H1 (cell line): ENCODE measurements around the gene MUC7. TPM values are rescaled to one million over a fixed set of nuclear protein-coding genes. Genes with fewer than 3 reads are reported as not detected.

Source experiments
- CTCF ChIA-PET: fragments of 300-600 bp; sonication (Branson Sonifier 250); formaldehyde crosslinking; loops from one replicate; lab custom pipeline; 2021; ENCODE audit not compliant: partially characterized antibody; lab: Charles Lee
- POLR2A ChIA-PET: fragments of 300-600 bp; sonication (Branson Sonifier 250); formaldehyde crosslinking; loops from one replicate; lab custom pipeline; 2021; ENCODE audit warnings: inconsistent platforms; ENCODE audit not compliant: partially characterized antibody; lab: Charles Lee
- DNase-seq, 2 experiments: peaks; one replicate each; pipeline versions ENCODE4 v3.0.0 to v3.0.0-alpha.2; 2010 to 2022; ENCODE audit warnings: low spot score in 2 of 2, low read depth in 1 of 2, mixed read lengths in 1 of 2
- FAIRE-seq: peaks from 2 replicates; lab custom pipeline; 2011; peaks lifted over from hg19 to GRCh38; lab: Jason Lieb, UNC
- H2AFZ ChIP-seq: 2 replicates; pipeline ENCODE4 v1.8.1; 2012; ENCODE audit warnings: low read length, inconsistent platforms
- H2AK5ac ChIP-seq: 2 replicates; pipeline ENCODE4 v1.6.1; 2013; ENCODE audit warnings: low read depth, low read length
- H2BK120ac ChIP-seq: replicated peaks from 2 replicates; pipeline ENCODE3; 2013; ENCODE audit warnings: low read depth, low read length, inconsistent platforms
- H2BK12ac ChIP-seq: 2 replicates; pipeline ENCODE4 v1.6.1; 2013; ENCODE audit warnings: low read depth, low read length
- H2BK15ac ChIP-seq: 2 replicates; pipeline ENCODE4 v1.6.1; 2013; ENCODE audit warnings: low read length
- H2BK20ac ChIP-seq: 2 replicates; pipeline ENCODE4 v1.6.1; 2013; ENCODE audit warnings: low read length
- H2BK5ac ChIP-seq: 2 replicates; pipeline ENCODE4 v1.6.1; 2013; ENCODE audit warnings: low read depth, low read length
- H3K14ac ChIP-seq: 2 replicates; pipeline ENCODE4 v1.6.1; 2013; ENCODE audit warnings: inconsistent platforms; ENCODE audit not compliant: insufficient read length
- H3K18ac ChIP-seq: 2 replicates; pipeline ENCODE4 v1.6.1; 2013; ENCODE audit warnings: low read length; ENCODE audit errors: extremely low read depth
- H3K23ac ChIP-seq: 2 replicates; pipeline ENCODE4 v1.6.1; 2013; ENCODE audit warnings: inconsistent platforms; ENCODE audit not compliant: insufficient read length
- H3K23me2 ChIP-seq: 2 replicates; pipeline ENCODE4 v1.6.1; 2013; ENCODE audit warnings: low read depth, low read length
- H3K27ac ChIP-seq: 2 replicates; pipeline ENCODE4 v1.6.1; 2011; ENCODE audit warnings: low read depth, low read length, inconsistent platforms
- H3K27me3 ChIP-seq, 4 experiments: replicated peaks in 1 of 4; 1 replicate in 1 of 4; 2 replicates in 3 of 4; pipeline versions ENCODE4 v1.6.1 to v1.8.1; 2011 to 2013; ENCODE audit warnings: low read length in 3 of 4, mild to moderate bottlenecking in 3 of 4, inconsistent platforms in 2 of 4, mixed read lengths in 2 of 4, moderate library complexity in 1 of 4; ENCODE audit not compliant: control insufficient read depth in 3 of 4, insufficient read depth in 3 of 4; ENCODE audit errors: extremely low read depth in 1 of 4
- H3K36me3 ChIP-seq, 4 experiments: 2 replicates each; pipeline versions ENCODE4 v1.6.1 to v1.8.1; 2011 to 2013; ENCODE audit warnings: mild to moderate bottlenecking in 4 of 4, low read length in 3 of 4, moderate library complexity in 2 of 4, control low read depth in 1 of 4, inconsistent platforms in 1 of 4; ENCODE audit not compliant: insufficient read depth in 4 of 4, control insufficient read depth in 2 of 4
- H3K4ac ChIP-seq: replicated peaks from 2 replicates; pipeline ENCODE3; 2013; ENCODE audit warnings: low read length, low read depth, mixed read lengths, inconsistent platforms; ENCODE audit not compliant: insufficient read length
- H3K4me1 ChIP-seq, 4 experiments: replicated peaks in 1 of 4; 1 replicate in 1 of 4; 2 replicates in 3 of 4; pipeline versions ENCODE4 v1.6.1 to v1.8.1; 2011 to 2013; ENCODE audit warnings: low read length in 3 of 4, inconsistent platforms in 2 of 4, mixed read lengths in 1 of 4; ENCODE audit not compliant: insufficient read depth in 4 of 4, control insufficient read depth in 3 of 4
- H3K4me2 ChIP-seq, 2 experiments: 2 replicates each; pipeline versions ENCODE4 v1.6.1 to v1.8.1; 2011 to 2013; ENCODE audit warnings: low read depth in 2 of 2, low read length in 2 of 2, control low read depth in 1 of 2, inconsistent platforms in 1 of 2, mild to moderate bottlenecking in 1 of 2; ENCODE audit not compliant: insufficient read depth in 1 of 2
- H3K4me3 ChIP-seq, 4 experiments: fragments of 200-600, 300-600 bp in 1 of 4; sonication (generic), shearing (Covaris generic), sonication (Bioruptor Twin) in 1 of 4; 2 replicates each; pipeline versions ENCODE4 v1.5.1 to v1.8.1; 2011 to 2016; ENCODE audit warnings: low read length in 4 of 4, low read depth in 3 of 4, control low read depth in 2 of 4, inconsistent platforms in 2 of 4, mild to moderate bottlenecking in 2 of 4, mixed read lengths in 1 of 4, moderate library complexity in 1 of 4; ENCODE audit not compliant: insufficient read depth in 2 of 4; ENCODE audit errors: extremely low read depth in 1 of 4
- H3K56ac ChIP-seq: replicated peaks from 2 replicates; pipeline ENCODE3; 2013; ENCODE audit warnings: low read depth, mild to moderate bottlenecking, mixed read lengths, low read length, inconsistent platforms; ENCODE audit not compliant: insufficient read length
- H3K79me1 ChIP-seq: 2 replicates; pipeline ENCODE4 v1.6.1; 2013; ENCODE audit warnings: low read depth, low read length, control low read depth
- H3K79me2 ChIP-seq, 2 experiments: 2 replicates each; pipeline versions ENCODE4 v1.6.1 to v1.8.1; 2012 to 2013; ENCODE audit warnings: low read length in 2 of 2, mild to moderate bottlenecking in 2 of 2, inconsistent platforms in 1 of 2; ENCODE audit not compliant: insufficient read depth in 2 of 2, control insufficient read depth in 1 of 2
- H3K9ac ChIP-seq, 4 experiments: replicated peaks in 1 of 4; 1 replicate in 1 of 4; 2 replicates in 3 of 4; pipeline versions ENCODE4 v1.6.1 to v1.8.1; 2011 to 2013; ENCODE audit warnings: low read depth in 3 of 4, low read length in 3 of 4, control low read depth in 2 of 4, mild to moderate bottlenecking in 2 of 4, moderate library complexity in 2 of 4, inconsistent platforms in 1 of 4; ENCODE audit errors: extremely low read depth in 1 of 4
- H3K9me3 ChIP-seq, 2 experiments: 2 replicates each; pipeline versions ENCODE4 v1.6.1 to v1.8.1; 2012 to 2013; ENCODE audit warnings: mild to moderate bottlenecking in 2 of 2, moderate library complexity in 2 of 2, control low read depth in 1 of 2, inconsistent platforms in 1 of 2, low read depth in 1 of 2, low read length in 1 of 2, mixed read lengths in 1 of 2; ENCODE audit not compliant: insufficient read depth in 2 of 2
- H4K20me1 ChIP-seq, 2 experiments: replicated peaks in 1 of 2; 2 replicates each; pipeline versions ENCODE3 to v1.8.1; 2011 to 2013; ENCODE audit warnings: inconsistent platforms in 2 of 2, low read length in 2 of 2, mild to moderate bottlenecking in 1 of 2; ENCODE audit not compliant: insufficient read depth in 2 of 2, control insufficient read depth in 1 of 2
- H4K5ac ChIP-seq: 2 replicates; pipeline ENCODE4 v1.6.1; 2013; ENCODE audit warnings: low read length, low read depth, mixed read lengths, inconsistent platforms; ENCODE audit not compliant: insufficient read length
- H4K8ac ChIP-seq: 2 replicates; pipeline ENCODE4 v1.8.0; 2013; ENCODE audit warnings: mild to moderate bottlenecking, moderate library complexity, low read length, inconsistent platforms; ENCODE audit not compliant: insufficient read depth; ENCODE audit errors: extremely low read depth
- H4K91ac ChIP-seq: replicated peaks from 2 replicates; pipeline ENCODE3; 2013; ENCODE audit warnings: low read length, mixed read lengths, inconsistent platforms; ENCODE audit not compliant: insufficient read length
- ATF2 ChIP-seq: IDR thresholded peaks from 2 replicates; pipeline ENCODE4 v1.6.1; 2012; ENCODE audit warnings: low read length, inconsistent platforms
- CBX5 ChIP-seq: fragments of 300-800, 300-1000 bp; sonication (generic); IDR thresholded peaks from 2 replicates; pipeline ENCODE4 v1.7.1; 2016; ENCODE audit warnings: antibody characterized with exemption, low read length, low read depth
- CREB1 ChIP-seq: IDR thresholded peaks from 2 replicates; pipeline ENCODE4 v1.6.1; 2012; ENCODE audit warnings: inconsistent platforms
- CTCF ChIP-seq, 3 experiments: IDR thresholded peaks; 1 replicate in 2 of 3; 2 replicates in 1 of 3; pipeline versions ENCODE4 v1.5.1 to v1.6.1; 2011; ENCODE audit warnings: low read length in 3 of 3, mild to moderate bottlenecking in 3 of 3, inconsistent platforms in 2 of 3, low read depth in 1 of 3, moderate library complexity in 1 of 3; ENCODE audit not compliant: insufficient read depth in 1 of 3; ENCODE audit errors: control extremely low read depth in 1 of 3
- EGR1 ChIP-seq: IDR thresholded peaks from 2 replicates; pipeline ENCODE4 v1.6.1; 2011; ENCODE audit warnings: low read depth, low read length, borderline replicate concordance
- HDAC6 ChIP-seq: IDR thresholded peaks from one replicate; pipeline ENCODE4 v1.7.1; 2012; ENCODE audit warnings: low read depth, mild to moderate bottlenecking, inconsistent platforms, low read length, moderate library complexity
- NANOG ChIP-seq: IDR thresholded peaks from 2 replicates; pipeline ENCODE4 v1.6.1; 2011; ENCODE audit warnings: low read length, low read depth, mild to moderate bottlenecking, inconsistent platforms; ENCODE audit not compliant: insufficient read depth, poor library complexity, severe bottlenecking
- SIRT6 ChIP-seq: IDR thresholded peaks from one replicate; pipeline ENCODE4 v1.7.1; 2012; ENCODE audit warnings: low read length, inconsistent platforms
- SP2 ChIP-seq: IDR thresholded peaks from 2 replicates; pipeline ENCODE4 v1.6.1; 2012; ENCODE audit warnings: mild to moderate bottlenecking, low read length, inconsistent platforms
- TAF7 ChIP-seq: optimal IDR thresholded peaks from 2 replicates; pipeline ENCODE3; 2011; ENCODE audit warnings: low read depth, mild to moderate bottlenecking, inconsistent platforms, low read length, moderate library complexity, borderline replicate concordance
- WGBS, 2 experiments: shearing (Covaris generic) in 1 of 2; methylation state at CpG; one replicate each; pipeline versions ENCODE4 v1.1.6 to v1.1.7; 2013 to 2015; ENCODE audit warnings: low lambda C conversion rate in 2 of 2, mixed read lengths in 2 of 2, inconsistent platforms in 1 of 2, low coverage in 1 of 2, missing lambda C conversion rate in 1 of 2; ENCODE audit not compliant: insufficient replicate concordance in 2 of 2, insufficient coverage in 1 of 2, insufficient read length in 1 of 2; ENCODE audit errors: extremely low coverage in 1 of 2, missing lambda C conversion rate in 1 of 2; 5-methylcytosine and 5-hydroxymethylcytosine counted together
- polyA plus RNA-seq, 7 experiments: library from polyadenylated mRNA; depleted of rRNA in 3 of 7; stranded (reverse) in 5 of 7; unstranded in 2 of 7; fragments of >200 nt in 5 of 7; fragments of 200-250 nt in 2 of 7; gene quantifications; 1 replicate in 5 of 7; 2 replicates in 1 of 7; 4 replicates in 1 of 7; pipeline versions ENCODE4 v1.2.1 to v1.2.3, GENCODE V29; 2011 to 2013; ENCODE audit warnings: missing spikeins in 2 of 7, mixed read lengths in 2 of 7
- total RNA-seq: library from RNA; stranded (reverse); fragmentation: NEBNext Ultra II Directional; extraction: Animal tissue kit (Norgen Biotek cat#: 25700); gene quantifications from 2 replicates; pipeline ENCODE4 v1.2.1, GENCODE V29; 2021

MUC7 gene
- total and polyA plus RNA-seq, 2 of the 8 experiments (the other 6 are each of a cell fraction or from before 2014, with no cell fraction given), result not detected

GRCh38 chr4:70508801-70509200, 36.8 kb downstream of the MUC7 start:
- Histone ChIP-seq H3K4me2 (no peak overlapping the region), H2BK20ac (no peak overlapping the region), H4K5ac (no peak overlapping the region), H2BK5ac (no peak overlapping the region), H3K79me1 (no peaks in the 10 kb centered on the region), H4K20me1 (no peaks in the 10 kb centered on the region), H2BK15ac (no peak overlapping the region), H3K9ac (no peak overlapping the region), H3K4ac (no peak overlapping the region), H2BK120ac (no peak overlapping the region), H3K23ac (no peak overlapping the region), H3K4me3 (no peak overlapping the region), H3K36me3 (no peaks in the 10 kb centered on the region), H3K18ac (no peak overlapping the region), H2AK5ac (no peak overlapping the region), H2AFZ (no peak overlapping the region), H2BK12ac (no peak overlapping the region), H3K27ac (no peak overlapping the region), H3K14ac (no peak overlapping the region), H4K91ac (no peak overlapping the region), H3K23me2 (no peaks in the 10 kb centered on the region), H4K8ac (no peak overlapping the region), H3K4me1 (no peaks in the 10 kb centered on the region), H3K27me3 (no peaks in the 10 kb centered on the region), H3K9me3 (no peaks in the 10 kb centered on the region), H3K79me2 (no peaks in the 10 kb centered on the region), H3K56ac (no peak overlapping the region)
- no peak for DNase-seq
- POLR2A ChIA-PET, result no interaction called here
- 65% methylated on average over 1 of the region's 1 CpG; no CpG with 5 or more reads in 1 of the 2 experiments for WGBS, 2 experiments
- FAIRE-seq, result no peak
- CTCF ChIA-PET, result interaction anchor here (0.7 kb wide), 1 partner anchor 612 kb away, joined by 3 read pairs; no protein-coding TSS in a partner anchor
- TF ChIP-seq NANOG (no peak), TAF7 (no peak), EGR1 (no peak), CBX5 (no peak), CTCF (IDR thresholded peaks at IDR 0.05; ENCODE audit: control extremely low read depth in 1 of 3, insufficient read depth in 1 of 3, low read depth in 1 of 3, low read length in 3 of 3) (no peak), CREB1 (no peak), SIRT6 (no peak), ATF2 (no peak), HDAC6 (no peak), SP2 (no peak)
